HepG2 (cell line): ENCODE results near the gene STARD13. TPM values are rescaled to one million over a fixed set of nuclear protein-coding genes. Genes with fewer than 3 reads are reported as not detected.

Source experiments
- BRCA1 ChIP-seq: sonication (generic); formaldehyde crosslinking; IDR thresholded peaks from 2 replicates; pipeline ENCODE4 v1.4.0; 2020; ENCODE audit warnings: missing genetic modification reagents
- ELF4 ChIP-seq: sonication (generic); formaldehyde crosslinking; IDR thresholded peaks from 2 replicates; pipeline ENCODE4 v1.5.0; 2020; ENCODE audit warnings: missing genetic modification reagents, mild to moderate bottlenecking, moderate library complexity, borderline replicate concordance
- FOSL1 ChIP-seq: sonication (generic); formaldehyde crosslinking; IDR thresholded peaks from 2 replicates; pipeline ENCODE4 v1.9.0; 2021; ENCODE audit warnings: missing genetic modification reagents, borderline replicate concordance
- GATA4 ChIP-seq: sonication (generic); IDR thresholded peaks from 2 replicates; pipeline ENCODE4 v1.6.1; 2016; ENCODE audit warnings: antibody characterized with exemption, low read depth, borderline replicate concordance
- JDP2 ChIP-seq: sonication (generic); formaldehyde crosslinking; IDR thresholded peaks from 2 replicates; pipeline ENCODE4 v1.8.1; 2022; ENCODE audit warnings: missing genetic modification reagents, borderline replicate concordance
- LRRFIP1 ChIP-seq: sonication (generic); formaldehyde crosslinking; conservative IDR thresholded peaks from 2 replicates; pipeline ENCODE4 v1.4.0; 2020; ENCODE audit warnings: missing genetic modification reagents
- RFXAP ChIP-seq: sonication (generic); formaldehyde crosslinking; IDR thresholded peaks from 2 replicates; pipeline ENCODE4 v1.4.0; 2020; ENCODE audit warnings: missing genetic modification reagents, borderline replicate concordance
- SCMH1 ChIP-seq: sonication (generic); formaldehyde crosslinking; IDR thresholded peaks from 2 replicates; pipeline ENCODE4 v1.9.0; 2021; ENCODE audit warnings: missing genetic modification reagents, mild to moderate bottlenecking, borderline replicate concordance
- SIN3A ChIP-seq: IDR thresholded peaks from 2 replicates; pipeline ENCODE4 v1.6.1; 2011; ENCODE audit warnings: low read depth, mild to moderate bottlenecking, control low read depth, low read length, borderline replicate concordance
- TOPORS ChIP-seq: sonication (generic); formaldehyde crosslinking; IDR thresholded peaks from 2 replicates; pipeline ENCODE4 v1.8.0; 2023; ENCODE audit warnings: mild to moderate bottlenecking, missing genetic modification reagents
- TP53 ChIP-seq: sonication (generic); formaldehyde crosslinking; conservative IDR thresholded peaks from 2 replicates; pipeline ENCODE4 v1.4.0; 2020; ENCODE audit warnings: missing genetic modification reagents
- ZNF234 ChIP-seq: sonication (generic); formaldehyde crosslinking; conservative IDR thresholded peaks from 2 replicates; pipeline ENCODE4 v1.5.1; 2020; ENCODE audit warnings: mild to moderate bottlenecking, missing genetic modification reagents
- ZNF343 ChIP-seq: sonication (generic); formaldehyde crosslinking; IDR thresholded peaks from 2 replicates; pipeline ENCODE4 v1.4.0; 2020; ENCODE audit warnings: mild to moderate bottlenecking, missing genetic modification reagents
- ZNF562 ChIP-seq: sonication (generic); formaldehyde crosslinking; IDR thresholded peaks from 2 replicates; pipeline ENCODE4 v1.8.0; 2022; ENCODE audit warnings: missing genetic modification reagents, borderline replicate concordance
- ZNF605 ChIP-seq: sonication (generic); formaldehyde crosslinking; IDR thresholded peaks from 2 replicates; pipeline ENCODE4 v1.8.0; 2022; ENCODE audit warnings: mild to moderate bottlenecking, missing genetic modification reagents
- polyA plus RNA-seq, 8 experiments: library from polyadenylated mRNA; depleted of rRNA in 3 of 8; stranded (reverse) in 7 of 8; unstranded in 1 of 8; fragments of >200 nt; fragmentation: Illumina TruSeq in 4 of 8; extraction: Trizol in 4 of 8; gene quantifications; 2 replicates each; pipeline versions ENCODE4 v1.2.1 to v1.2.3, GENCODE V29; 2011 to 2016; ENCODE audit warnings: low read depth in 4 of 8, missing spikeins in 1 of 8, mixed read lengths in 1 of 8; ENCODE audit not compliant: insufficient read depth in 1 of 8
- total RNA-seq, 5 experiments: library from RNA; depleted of rRNA; stranded (reverse); fragments of >200 nt; fragmentation: Illumina TruSeq; extraction: Trizol; gene quantifications; 2 replicates each; pipeline ENCODE4 v1.2.3, GENCODE V29; 2016; ENCODE audit warnings: low read depth in 1 of 5
- TF ChIP-seq, protein P1 (sequence below): sonication (generic); formaldehyde crosslinking; IDR thresholded peaks from 2 replicates; pipeline ENCODE4 v1.8.0; 2022; ENCODE audit warnings: mild to moderate bottlenecking, missing genetic modification reagents, borderline replicate concordance
- TF ChIP-seq, protein P2 (sequence below): sonication (generic); formaldehyde crosslinking; IDR thresholded peaks from 2 replicates; pipeline ENCODE4 v1.8.1; 2023; ENCODE audit warnings: missing genetic modification reagents, inconsistent platforms, borderline replicate concordance
- TF ChIP-seq, protein P3 (sequence below): sonication (generic); formaldehyde crosslinking; IDR thresholded peaks from 2 replicates; pipeline ENCODE4 v1.8.0; 2022; ENCODE audit warnings: missing genetic modification reagents, mild to moderate bottlenecking, borderline replicate concordance
- TF ChIP-seq, protein P4 (sequence below): sonication (generic); formaldehyde crosslinking; IDR thresholded peaks from 2 replicates; pipeline ENCODE4 v1.8.1; 2023; ENCODE audit warnings: mild to moderate bottlenecking, missing genetic modification reagents
- TF ChIP-seq, protein P5 (sequence below): IDR thresholded peaks from 2 replicates; pipeline ENCODE4 v1.6.1; 2016; ENCODE audit warnings: missing compliant biosample characterization, missing genetic modification reagents, borderline replicate concordance

Gene STARD13
- total and polyA plus RNA-seq, 2 of the 13 experiments (the other 11 are each of a cell fraction or from before 2014, with no cell fraction given) = 12.8 to 14.3 TPM

GRCh38 chr13:33125821-33126570, 159.6 kb downstream of the STARD13 start (continued):
- TF ChIP-seq, protein P1, sequence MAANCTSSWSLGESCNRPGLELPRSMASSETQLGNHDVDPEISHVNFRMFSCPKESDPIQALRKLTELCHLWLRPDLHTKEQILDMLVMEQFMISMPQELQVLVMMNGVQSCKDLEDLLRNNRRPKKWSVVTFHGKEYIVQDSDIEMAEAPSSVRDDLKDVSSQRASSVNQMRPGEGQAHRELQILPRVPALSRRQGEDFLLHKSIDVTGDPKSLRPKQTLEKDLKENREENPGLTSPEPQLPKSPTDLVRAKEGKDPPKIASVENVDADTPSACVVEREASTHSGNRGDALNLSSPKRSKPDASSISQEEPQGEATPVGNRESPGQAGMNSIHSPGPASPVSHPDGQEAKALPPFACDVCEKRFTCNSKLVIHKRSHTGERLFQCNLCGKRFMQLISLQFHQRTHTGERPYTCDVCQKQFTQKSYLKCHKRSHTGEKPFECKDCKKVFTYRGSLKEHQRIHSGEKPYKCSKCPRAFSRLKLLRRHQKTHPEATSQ (CRISPR knock-in tag) = peak; percentile 50; the same call in 1 of the 2 replicates
- TF ChIP-seq, protein P2, sequence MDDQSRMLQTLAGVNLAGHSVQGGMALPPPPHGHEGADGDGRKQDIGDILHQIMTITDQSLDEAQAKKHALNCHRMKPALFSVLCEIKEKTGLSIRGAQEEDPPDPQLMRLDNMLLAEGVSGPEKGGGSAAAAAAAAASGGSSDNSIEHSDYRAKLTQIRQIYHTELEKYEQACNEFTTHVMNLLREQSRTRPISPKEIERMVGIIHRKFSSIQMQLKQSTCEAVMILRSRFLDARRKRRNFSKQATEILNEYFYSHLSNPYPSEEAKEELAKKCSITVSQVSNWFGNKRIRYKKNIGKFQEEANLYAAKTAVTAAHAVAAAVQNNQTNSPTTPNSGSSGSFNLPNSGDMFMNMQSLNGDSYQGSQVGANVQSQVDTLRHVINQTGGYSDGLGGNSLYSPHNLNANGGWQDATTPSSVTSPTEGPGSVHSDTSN (CRISPR knock-in tag) = no peak
- TF ChIP-seq, protein P3, sequence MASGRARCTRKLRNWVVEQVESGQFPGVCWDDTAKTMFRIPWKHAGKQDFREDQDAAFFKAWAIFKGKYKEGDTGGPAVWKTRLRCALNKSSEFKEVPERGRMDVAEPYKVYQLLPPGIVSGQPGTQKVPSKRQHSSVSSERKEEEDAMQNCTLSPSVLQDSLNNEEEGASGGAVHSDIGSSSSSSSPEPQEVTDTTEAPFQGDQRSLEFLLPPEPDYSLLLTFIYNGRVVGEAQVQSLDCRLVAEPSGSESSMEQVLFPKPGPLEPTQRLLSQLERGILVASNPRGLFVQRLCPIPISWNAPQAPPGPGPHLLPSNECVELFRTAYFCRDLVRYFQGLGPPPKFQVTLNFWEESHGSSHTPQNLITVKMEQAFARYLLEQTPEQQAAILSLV = no peak
- peak; percentile 2; the same call in 1 of the 2 replicates for TF ChIP-seq RFXAP (CRISPR knock-in tag)
- TF ChIP-seq ZNF343 (CRISPR knock-in tag) = no peak
- TF ChIP-seq ZNF605 = peak; percentile 42; the same call in 1 of the 2 replicates
- TF ChIP-seq GATA4 = no peak; the same call in 1 of the 2 replicates
- TF ChIP-seq TOPORS (CRISPR knock-in tag) = no peak
- no peak for TF ChIP-seq ZNF562 (CRISPR knock-in tag)
- TF ChIP-seq SIN3A = no peak
- TF ChIP-seq FOSL1 (CRISPR knock-in tag) = peak; percentile 96
- TF ChIP-seq TP53 (CRISPR knock-in tag) = 0 out of 2 replicates have a peak, but pooled peaks have one; percentile 25
- TF ChIP-seq LRRFIP1 (CRISPR knock-in tag) = no peak
- no peak; the same call in 1 of the 2 replicates for TF ChIP-seq JDP2 (CRISPR knock-in tag)
- TF ChIP-seq, protein P4, sequence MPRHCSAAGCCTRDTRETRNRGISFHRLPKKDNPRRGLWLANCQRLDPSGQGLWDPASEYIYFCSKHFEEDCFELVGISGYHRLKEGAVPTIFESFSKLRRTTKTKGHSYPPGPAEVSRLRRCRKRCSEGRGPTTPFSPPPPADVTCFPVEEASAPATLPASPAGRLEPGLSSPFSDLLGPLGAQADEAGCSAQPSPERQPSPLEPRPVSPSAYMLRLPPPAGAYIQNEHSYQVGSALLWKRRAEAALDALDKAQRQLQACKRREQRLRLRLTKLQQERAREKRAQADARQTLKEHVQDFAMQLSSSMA (CRISPR knock-in tag) = no peak
- TF ChIP-seq BRCA1 (CRISPR knock-in tag) = no peak
- TF ChIP-seq, protein P5, sequence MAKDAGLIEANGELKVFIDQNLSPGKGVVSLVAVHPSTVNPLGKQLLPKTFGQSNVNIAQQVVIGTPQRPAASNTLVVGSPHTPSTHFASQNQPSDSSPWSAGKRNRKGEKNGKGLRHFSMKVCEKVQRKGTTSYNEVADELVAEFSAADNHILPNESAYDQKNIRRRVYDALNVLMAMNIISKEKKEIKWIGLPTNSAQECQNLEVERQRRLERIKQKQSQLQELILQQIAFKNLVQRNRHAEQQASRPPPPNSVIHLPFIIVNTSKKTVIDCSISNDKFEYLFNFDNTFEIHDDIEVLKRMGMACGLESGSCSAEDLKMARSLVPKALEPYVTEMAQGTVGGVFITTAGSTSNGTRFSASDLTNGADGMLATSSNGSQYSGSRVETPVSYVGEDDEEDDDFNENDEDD (CRISPR knock-in tag) = peak; percentile 22; the same call in 1 of the 2 replicates
- TF ChIP-seq ZNF234 = no peak
- TF ChIP-seq ELF4 (CRISPR knock-in tag) = no peak
- TF ChIP-seq SCMH1 = no peak
